ENCODE data around the gene RPL31. TPM values are rescaled to one million over a fixed set of nuclear protein-coding genes. Genes with fewer than 3 reads are reported as not detected.

RPL31 gene
- total RNA-seq, 1 experiment from 2014 or later, result 1,893 TPM

GRCh38 chr2:100997509-100998234 lies 4.4 kb upstream of the RPL31 start:
- Histone ChIP-seq H3K4me1 (ENCODE audit: insufficient read depth, low read length) (no peaks in the 10 kb centered on the region), H4K8ac (replicated peaks; ENCODE audit: insufficient read length, low read depth, low read length) (no peak overlapping the region), H2BK120ac (ENCODE audit: low read depth, low read length, poor library complexity, severe bottlenecking) (no peak overlapping the region), H3K9ac (ENCODE audit: extremely low read depth, insufficient read length, low read length) (no peak overlapping the region), H3K18ac (ENCODE audit: insufficient read length, low read depth, low read length) (no peak overlapping the region), H3K23me2 (ENCODE audit: insufficient read length, low read depth, low read length, poor library complexity, severe bottlenecking) (peaks cover 4% of the 10 kb centered on the region), H3K4me2 (ENCODE audit: insufficient read depth, insufficient read length, low read length) (no peak overlapping the region), H2BK5ac (ENCODE audit: insufficient read length, low read length) (no peak overlapping the region), H3K4ac (ENCODE audit: low read depth, low read length) (no peak overlapping the region), H3K56ac (ENCODE audit: insufficient read length, low read depth, low read length) (no peak overlapping the region), H2BK20ac (ENCODE audit: low read depth, low read length, poor library complexity, severe bottlenecking) (no peak overlapping the region), H3K27ac (ENCODE audit: insufficient read length, low read depth, low read length) (no peak overlapping the region), H3K27me3 (ENCODE audit: insufficient read depth, low read length) (no peaks in the 10 kb centered on the region), H3K14ac (ENCODE audit: insufficient read depth, low read length) (no peak overlapping the region), H3T11ph (ENCODE audit: low read length) (no peak overlapping the region), H2AFZ (ENCODE audit: low read length) (no peak overlapping the region), H3K9me3 (ENCODE audit: control insufficient read depth, low read depth, low read length) (no peaks in the 10 kb centered on the region), H4K91ac (ENCODE audit: insufficient read length, low read depth, low read length) (no peak overlapping the region), H2BK12ac (ENCODE audit: insufficient read length, low read depth, low read length) (no peak overlapping the region), H3K23ac (ENCODE audit: insufficient read length, low read depth, low read length) (no peak overlapping the region), H2BK15ac (ENCODE audit: low read depth, low read length) (no peak overlapping the region), H2AK5ac (ENCODE audit: insufficient read length, low read length) (no peak overlapping the region), H4K20me1 (ENCODE audit: control insufficient read depth, insufficient read depth, insufficient read length) (no peaks in the 10 kb centered on the region), H4K5ac (ENCODE audit: insufficient read length, low read depth, low read length) (no peak overlapping the region), H3K79me1 (ENCODE audit: insufficient read depth, low read depth, low read length, poor library complexity, severe bottlenecking) (no peaks in the 10 kb centered on the region), H3K79me2 (ENCODE audit: insufficient read depth, low read length) (peaks cover 3% of the 10 kb centered on the region; the same call in 1 of the 2 replicates)
- H3K4me3 Mint-ChIP-seq, result no peak overlapping the region
- TF ChIP-seq CTCF (conservative IDR thresholded peaks at IDR 0.05), result no peak
- no peak for DNase-seq
- H3K9me3 Mint-ChIP-seq, result no peaks in the 10 kb centered on the region
- H3K4me1 Mint-ChIP-seq, result peaks cover 6 to 8% of the 10 kb centered on the region in 2 experiments
- H3K27ac Mint-ChIP-seq, result no peak overlapping the region
- H3K36me3 Mint-ChIP-seq (ENCODE audit: insufficient read depth in 1 of 3, low read depth in 3 of 3), result peaks cover 2 to 3% (median 3%) of the 10 kb centered on the region in 3 experiments
- WGBS (ENCODE audit: extremely low coverage, insufficient read length, low lambda C conversion rate), result no CpG with 5 or more reads among the region's 5 CpGs
- peaks cover 11% of the 10 kb centered on the region for H3K27me3 Mint-ChIP-seq (ENCODE audit: low read depth)
